K562 (cell line): ENCODE measurements around the gene TSC22D1. TPM values are rescaled to one million over a fixed set of nuclear protein-coding genes. Genes with fewer than 3 reads are reported as not detected.

ENCODE experiments used
- BRCA1 ChIP-seq, 2 experiments: fragments of 450-650 bp in 1 of 2; sonication (generic) in 1 of 2; formaldehyde crosslinking in 1 of 2; IDR thresholded peaks; 2 replicates each; pipeline versions ENCODE4 v1.5.0 to v1.6.1; 2017 to 2020; ENCODE audit warnings: mild to moderate bottlenecking in 1 of 2, missing genetic modification reagents in 1 of 2
- CBFB ChIP-seq: sonication (generic); formaldehyde crosslinking; IDR thresholded peaks from 2 replicates; pipeline ENCODE4 v1.4.0; 2020; ENCODE audit warnings: mild to moderate bottlenecking, missing genetic modification reagents
- DACH1 ChIP-seq: fragments of 450-650 bp; IDR thresholded peaks from 2 replicates; pipeline ENCODE4 v1.6.1; 2018; ENCODE audit not compliant: partially characterized antibody
- FOXA3 ChIP-seq, 2 experiments: fragments of 450-650 bp in 1 of 2; sonication (generic) in 1 of 2; formaldehyde crosslinking; IDR thresholded peaks in 1 of 2; conservative IDR thresholded peaks in 1 of 2; 2 replicates each; pipeline versions ENCODE4 v1.4.0 to v1.8.0; 2020 to 2022; ENCODE audit warnings: mild to moderate bottlenecking in 2 of 2, missing genetic modification reagents in 1 of 2
- HES1 ChIP-seq: fragments of 450-650 bp; IDR thresholded peaks from 2 replicates; pipeline ENCODE4 v1.6.1; 2016; ENCODE audit warnings: low read depth, mild to moderate bottlenecking, moderate library complexity
- HNRNPK ChIP-seq: fragments of 200-400 bp; formaldehyde crosslinking; IDR thresholded peaks from one replicate; pipeline ENCODE4 v1.6.1; 2018; ENCODE audit warnings: mild to moderate bottlenecking, low read depth, low read length; ENCODE audit not compliant: poor library complexity, severe bottlenecking
- HSF4 ChIP-seq: fragments of 250-450 bp; sonication (Bioruptor Pico); IDR thresholded peaks from 2 replicates; pipeline ENCODE4 v2.1.2; 2022; ENCODE audit warnings: mild to moderate bottlenecking, moderate library complexity, borderline replicate concordance
- KDM1A ChIP-seq, 2 experiments: fragments of 450-650 bp; IDR thresholded peaks; 2 replicates each; pipeline ENCODE4 v1.6.1; 2016; ENCODE audit warnings: mild to moderate bottlenecking in 2 of 2
- PTTG1 ChIP-seq: fragments of 450-650 bp; IDR thresholded peaks from 2 replicates; pipeline ENCODE4 v1.6.1; 2016; ENCODE audit warnings: low read depth, mild to moderate bottlenecking, missing genetic modification characterization, missing compliant biosample characterization
- SMAD1 ChIP-seq: fragments of 150-350 bp; IDR thresholded peaks from 2 replicates; pipeline ENCODE4 v1.6.1; 2014; ENCODE audit warnings: low read length, low read depth; ENCODE audit not compliant: partially characterized antibody
- SMAD3 ChIP-seq: fragments of 450-650 bp; formaldehyde crosslinking; conservative IDR thresholded peaks from 2 replicates; pipeline ENCODE4 v1.4.0; 2020; ENCODE audit warnings: mild to moderate bottlenecking
- SOX6 ChIP-seq: fragments of 450-650 bp; IDR thresholded peaks from 2 replicates; pipeline ENCODE4 v1.6.1; 2014; ENCODE audit warnings: mild to moderate bottlenecking
- TAL1 ChIP-seq: fragments of 450-650 bp; IDR thresholded peaks from 2 replicates; pipeline ENCODE4 v1.6.1; 2016; ENCODE audit warnings: mild to moderate bottlenecking
- XRCC4 ChIP-seq: IDR thresholded peaks from one replicate; pipeline ENCODE4 v1.6.1; 2011; ENCODE audit not compliant: insufficient read depth, insufficient read length; ENCODE audit errors: extremely low read depth
- ZNF592 ChIP-seq: fragments of 450-650 bp; IDR thresholded peaks from 2 replicates; pipeline ENCODE4 v1.6.1; 2017; ENCODE audit warnings: antibody characterized with exemption, mild to moderate bottlenecking
- polyA plus RNA-seq, 8 experiments: library from polyadenylated mRNA; depleted of rRNA in 4 of 8; stranded (reverse) in 5 of 8; unstranded in 3 of 8; fragments of >200 nt; fragmentation: Nextera tagmentation in 2 of 8; fragmentation: Illumina TruSeq in 1 of 8; extraction: Ambion mirVana in 2 of 8; extraction: Trizol in 1 of 8; gene quantifications; 2 replicates each; pipeline versions ENCODE4 v1.2.1 to v1.2.3, GENCODE V29; 2011 to 2014; ENCODE audit warnings: inconsistent platforms in 1 of 8, missing spikeins in 1 of 8
- total RNA-seq, 7 experiments: library from RNA; depleted of rRNA in 6 of 7; stranded (reverse); fragments of >200 nt in 6 of 7; fragmentation: Illumina TruSeq in 2 of 7; extraction: Trizol in 2 of 7; gene quantifications; 2 replicates each; pipeline versions ENCODE4 v1.2.1 to v1.2.3, GENCODE V29; 2011 to 2021; ENCODE audit warnings: low replicate concordance in 1 of 7
- TF ChIP-seq, protein P1 (sequence below): fragments of 250-450 bp; sonication (Bioruptor Pico); IDR thresholded peaks from 2 replicates; pipeline ENCODE4 v1.8.0; 2022; ENCODE audit warnings: moderate library complexity, mild to moderate bottlenecking, inconsistent platforms
- TF ChIP-seq, protein P2 (sequence below): fragments of 450-650 bp; IDR thresholded peaks from one replicate; pipeline ENCODE4 v1.6.1; 2018; ENCODE audit warnings: mild to moderate bottlenecking, moderate library complexity; ENCODE audit not compliant: partially characterized antibody
- TF ChIP-seq, protein P3 (sequence below): fragments of 150-350 bp; IDR thresholded peaks from 2 replicates; pipeline ENCODE4 v1.6.1; 2014; ENCODE audit warnings: low read depth, mild to moderate bottlenecking, low read length, borderline replicate concordance

The TSC22D1 gene
- total and polyA plus RNA-seq, 9 of the 15 experiments (the other 6 are each of a cell fraction or from before 2014, with no cell fraction given): 2.6 to 19.8 (median 8.4) TPM

DNA sequence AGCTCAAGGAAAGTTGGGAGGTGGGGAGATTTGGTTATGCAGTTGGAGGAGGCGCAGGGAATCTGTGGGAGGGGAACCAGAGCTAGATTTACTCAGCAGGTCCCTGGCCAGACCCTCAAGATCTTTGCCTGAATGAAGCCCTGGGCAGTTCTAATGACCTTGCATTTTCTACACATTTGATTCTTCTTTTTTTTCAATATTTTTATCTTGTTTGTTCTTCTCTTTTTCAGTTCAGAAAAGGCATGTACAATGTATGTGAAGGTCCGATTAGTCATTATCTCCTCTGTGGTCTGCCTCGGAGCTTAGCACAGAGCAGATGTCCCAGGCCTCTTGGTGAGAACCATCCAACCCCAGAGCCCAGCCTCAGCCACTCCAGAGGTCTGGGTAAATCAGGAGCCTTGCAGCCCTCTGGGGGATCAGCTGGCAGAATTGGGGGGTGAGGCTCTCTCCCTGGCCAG lies 178.3 kb downstream of the TSC22D1 start (continued):
- TF ChIP-seq, protein P1, sequence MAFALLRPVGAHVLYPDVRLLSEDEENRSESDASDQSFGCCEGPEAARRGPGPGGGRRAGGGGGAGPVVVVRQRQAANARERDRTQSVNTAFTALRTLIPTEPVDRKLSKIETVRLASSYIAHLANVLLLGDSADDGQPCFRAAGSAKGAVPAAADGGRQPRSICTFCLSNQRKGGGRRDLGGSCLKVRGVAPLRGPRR (CRISPR knock-in tag): no peak
- no peak for TF ChIP-seq HES1
- TF ChIP-seq TAL1: peak; percentile 98
- peak; percentile 81 to 82 for TF ChIP-seq FOXA3 (CRISPR knock-in tag; conservative IDR thresholded peaks at IDR 0.05 in 1 of 2, IDR thresholded peaks at IDR 0.05 in 1 of 2)
- TF ChIP-seq HNRNPK: no peak
- peak; percentile 84 to 87 for TF ChIP-seq KDM1A (IDR thresholded peaks at IDR 0.05)
- peak; percentile 88 for TF ChIP-seq SOX6
- TF ChIP-seq ZNF592: 0 out of 2 replicates have a peak, but pooled peaks have one; percentile 7
- no peak for TF ChIP-seq XRCC4
- TF ChIP-seq, protein P2, sequence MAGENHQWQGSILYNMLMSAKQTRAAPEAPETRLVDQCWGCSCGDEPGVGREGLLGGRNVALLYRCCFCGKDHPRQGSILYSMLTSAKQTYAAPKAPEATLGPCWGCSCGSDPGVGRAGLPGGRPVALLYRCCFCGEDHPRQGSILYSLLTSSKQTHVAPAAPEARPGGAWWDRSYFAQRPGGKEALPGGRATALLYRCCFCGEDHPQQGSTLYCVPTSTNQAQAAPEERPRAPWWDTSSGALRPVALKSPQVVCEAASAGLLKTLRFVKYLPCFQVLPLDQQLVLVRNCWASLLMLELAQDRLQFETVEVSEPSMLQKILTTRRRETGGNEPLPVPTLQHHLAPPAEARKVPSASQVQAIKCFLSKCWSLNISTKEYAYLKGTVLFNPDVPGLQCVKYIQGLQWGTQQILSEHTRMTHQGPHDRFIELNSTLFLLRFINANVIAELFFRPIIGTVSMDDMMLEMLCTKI: no peak
- no peak for TF ChIP-seq BRCA1 (IDR thresholded peaks at IDR 0.05)
- TF ChIP-seq BRCA1 (CRISPR knock-in tag; IDR thresholded peaks at IDR 0.05): no peak
- TF ChIP-seq SMAD1: no peak
- TF ChIP-seq CBFB (CRISPR knock-in tag): no peak
- TF ChIP-seq DACH1: peak; percentile 75
- no peak for TF ChIP-seq SMAD3 (CRISPR knock-in tag)
- TF ChIP-seq PTTG1 (tag): no peak
- TF ChIP-seq, protein P3, sequence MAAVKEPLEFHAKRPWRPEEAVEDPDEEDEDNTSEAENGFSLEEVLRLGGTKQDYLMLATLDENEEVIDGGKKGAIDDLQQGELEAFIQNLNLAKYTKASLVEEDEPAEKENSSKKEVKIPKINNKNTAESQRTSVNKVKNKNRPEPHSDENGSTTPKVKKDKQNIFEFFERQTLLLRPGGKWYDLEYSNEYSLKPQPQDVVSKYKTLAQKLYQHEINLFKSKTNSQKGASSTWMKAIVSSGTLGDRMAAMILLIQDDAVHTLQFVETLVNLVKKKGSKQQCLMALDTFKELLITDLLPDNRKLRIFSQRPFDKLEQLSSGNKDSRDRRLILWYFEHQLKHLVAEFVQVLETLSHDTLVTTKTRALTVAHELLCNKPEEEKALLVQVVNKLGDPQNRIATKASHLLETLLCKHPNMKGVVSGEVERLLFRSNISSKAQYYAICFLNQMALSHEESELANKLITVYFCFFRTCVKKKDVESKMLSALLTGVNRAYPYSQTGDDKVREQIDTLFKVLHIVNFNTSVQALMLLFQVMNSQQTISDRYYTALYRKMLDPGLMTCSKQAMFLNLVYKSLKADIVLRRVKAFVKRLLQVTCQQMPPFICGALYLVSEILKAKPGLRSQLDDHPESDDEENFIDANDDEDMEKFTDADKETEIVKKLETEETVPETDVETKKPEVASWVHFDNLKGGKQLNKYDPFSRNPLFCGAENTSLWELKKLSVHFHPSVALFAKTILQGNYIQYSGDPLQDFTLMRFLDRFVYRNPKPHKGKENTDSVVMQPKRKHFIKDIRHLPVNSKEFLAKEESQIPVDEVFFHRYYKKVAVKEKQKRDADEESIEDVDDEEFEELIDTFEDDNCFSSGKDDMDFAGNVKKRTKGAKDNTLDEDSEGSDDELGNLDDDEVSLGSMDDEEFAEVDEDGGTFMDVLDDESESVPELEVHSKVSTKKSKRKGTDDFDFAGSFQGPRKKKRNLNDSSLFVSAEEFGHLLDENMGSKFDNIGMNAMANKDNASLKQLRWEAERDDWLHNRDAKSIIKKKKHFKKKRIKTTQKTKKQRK: no peak
- TF ChIP-seq HSF4 (CRISPR knock-in tag): no peak
